ENCODE results near the gene MTCP1.

MTCP1 gene

DNA sequence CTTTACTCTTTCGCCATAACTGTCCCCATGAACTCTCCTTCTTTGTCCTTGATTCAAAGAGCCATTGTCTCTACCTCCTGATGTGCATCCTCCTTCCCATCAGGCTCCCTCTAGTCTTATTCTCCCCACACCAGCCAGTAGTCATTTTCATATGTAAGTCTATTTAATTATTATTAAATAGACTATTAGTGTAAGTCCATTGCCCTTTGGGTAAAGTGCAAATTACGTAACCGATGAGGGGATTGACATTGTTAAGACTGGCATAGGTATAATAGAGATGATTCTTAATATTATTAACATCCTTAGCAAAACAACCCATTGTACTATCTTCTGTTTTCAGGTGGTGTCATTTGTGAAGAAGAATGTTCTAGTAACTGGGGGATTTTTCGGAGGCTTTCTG is 16.7 kb downstream of the MTCP1 start:
- DNase-seq (ENCODE audit: low spot score), result no peak

DNA sequence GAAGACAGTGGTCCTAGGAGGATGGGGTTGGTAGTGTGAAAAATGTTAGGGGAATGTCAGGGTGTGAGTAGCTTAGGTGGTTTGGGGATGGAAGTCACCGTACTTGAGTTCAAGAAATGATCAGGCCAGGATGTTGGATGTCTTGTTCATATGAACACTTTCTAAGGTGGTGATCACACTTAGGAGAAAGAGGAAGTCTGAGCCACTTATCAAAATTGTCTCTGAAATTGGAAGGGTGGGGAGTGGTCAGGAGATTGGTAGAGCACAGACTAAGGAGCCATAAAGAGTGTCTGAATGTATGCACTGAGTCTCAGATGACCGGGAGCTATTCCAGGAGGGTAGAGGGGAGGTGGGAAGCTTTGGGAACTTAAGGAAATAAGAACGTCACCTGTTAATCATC is 17.3 kb downstream of the MTCP1 start:
- no peak for DNase-seq (ENCODE audit: low spot score)

DNA sequence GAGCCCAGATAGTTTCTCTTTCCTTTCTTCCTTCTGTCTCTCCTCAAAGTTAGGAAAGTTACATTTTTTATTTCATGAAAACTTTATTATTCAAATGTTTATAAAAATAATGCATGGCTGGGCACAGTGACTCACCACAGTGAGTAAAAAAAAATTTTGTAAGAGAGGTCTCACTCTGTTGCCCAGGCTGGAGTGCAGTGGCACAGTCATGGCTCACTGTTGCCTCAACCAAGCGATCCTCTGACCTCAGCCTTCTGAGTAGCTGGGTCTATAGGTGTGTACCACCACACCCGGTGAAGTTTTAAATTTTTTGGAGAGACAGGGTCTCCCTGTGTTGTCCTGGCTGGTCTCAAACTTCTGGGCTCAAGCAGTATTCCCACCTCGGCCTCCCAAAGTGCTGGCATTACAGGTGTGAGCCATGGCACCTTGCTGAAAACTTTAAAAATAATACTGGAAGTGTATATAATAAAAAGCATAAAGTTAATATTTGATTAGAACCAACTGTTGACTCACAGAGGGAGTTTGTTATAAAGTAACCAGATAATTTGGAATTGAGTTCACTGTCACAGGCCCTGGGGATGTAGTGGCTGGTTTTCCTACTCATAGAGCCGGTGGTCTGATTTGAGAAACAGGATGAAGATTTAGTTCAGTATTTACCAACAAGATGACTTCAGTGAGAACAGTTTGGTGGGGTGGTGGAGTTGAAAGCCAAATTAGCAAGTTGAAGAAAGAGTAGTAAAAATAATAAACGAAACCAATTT is 18.0 kb downstream of the MTCP1 start:
- no peak for DNase-seq (ENCODE audit: low spot score)

GRCh38 chrX:155048977-155049619 is 21.8 kb downstream of the MTCP1 start:
- DNase-seq (ENCODE audit: low spot score), result peak; percentile 24

DNA sequence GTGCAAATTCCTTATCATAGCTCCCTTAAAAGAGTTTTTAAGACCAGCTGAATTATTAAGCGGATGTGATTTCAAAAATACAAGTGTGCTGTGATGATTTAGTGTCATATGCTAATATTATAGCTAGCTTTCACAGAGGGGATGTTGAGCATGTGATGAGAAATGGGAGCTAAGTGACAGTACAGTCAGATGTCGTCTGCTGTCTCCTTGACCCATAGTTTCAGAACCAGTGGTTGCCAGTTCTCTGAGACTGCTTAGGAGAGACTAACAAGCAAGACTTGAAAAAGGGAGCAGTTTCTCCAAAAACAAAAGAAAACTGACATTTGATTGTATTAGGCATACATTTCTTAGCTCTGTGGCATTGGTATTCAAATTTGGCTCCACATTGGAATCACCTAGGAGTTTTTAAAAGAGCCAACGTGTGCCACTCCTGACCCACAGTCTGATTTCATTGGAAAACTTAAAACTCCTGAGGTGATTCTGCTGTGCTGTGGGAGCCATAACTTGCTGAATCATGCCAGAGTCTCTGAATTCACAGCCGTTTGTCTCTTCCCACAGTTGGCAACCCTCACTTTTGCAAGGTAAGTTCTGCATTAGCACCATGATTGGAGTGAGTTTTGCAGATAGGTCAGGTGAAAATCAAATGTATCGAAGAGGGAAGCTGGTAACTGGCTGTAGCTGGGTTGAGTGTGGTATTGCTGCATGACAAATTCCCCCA is 24.0 kb downstream of the MTCP1 start:
- no peak for DNase-seq (ENCODE audit: low spot score)

DNA sequence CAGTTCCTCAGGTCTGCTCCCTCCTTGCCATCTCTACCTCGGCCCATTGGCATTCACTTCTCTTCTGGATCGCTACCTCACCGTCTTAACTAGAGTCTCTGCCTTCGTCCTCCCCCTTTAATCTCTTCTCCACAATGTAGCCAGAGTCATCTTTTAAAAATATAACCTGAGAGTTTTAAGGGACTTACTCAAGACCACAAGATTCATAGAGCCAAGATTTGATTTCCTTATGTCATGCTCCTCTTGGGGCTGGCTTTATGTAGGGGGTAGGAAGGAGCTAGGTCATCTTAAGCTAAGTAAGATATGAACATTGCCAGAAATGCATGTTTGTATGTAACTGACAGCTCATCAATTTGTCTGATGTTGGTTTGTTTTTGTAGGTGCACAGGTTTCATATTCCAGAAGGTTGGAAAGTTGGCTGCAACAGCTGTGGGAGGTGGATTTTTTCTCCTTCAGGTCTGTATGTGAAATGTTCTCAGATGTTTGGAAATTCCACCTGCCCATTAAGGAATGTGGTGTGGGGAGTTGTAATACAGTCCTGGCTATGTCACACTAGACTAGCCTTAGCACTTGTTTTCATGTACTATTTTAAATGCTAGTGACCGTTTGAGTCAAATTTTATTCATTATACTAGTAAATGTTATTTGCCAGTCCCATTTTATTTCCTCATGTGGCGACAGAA is 24.7 kb downstream of the MTCP1 start:
- DNase-seq (ENCODE audit: low spot score), result no peak

DNA sequence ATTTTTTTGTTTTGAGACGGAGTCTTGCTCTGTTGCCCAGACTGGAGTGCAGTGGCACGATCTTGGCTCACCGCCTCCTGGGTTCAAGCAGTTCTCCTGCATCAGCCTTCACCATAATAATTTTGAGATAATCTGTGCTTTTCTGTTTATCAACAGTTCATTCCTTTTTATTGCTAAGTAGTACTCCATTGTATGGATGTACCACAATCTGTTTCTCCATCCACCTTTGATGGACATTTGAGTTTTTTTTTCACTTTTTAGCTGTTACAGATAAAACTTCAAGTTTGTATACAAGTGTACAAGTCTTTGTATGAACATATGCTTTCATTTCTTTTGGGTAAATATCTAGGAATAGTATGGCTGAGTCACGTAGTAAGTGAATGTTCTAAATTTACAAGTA is 35.2 kb downstream of the MTCP1 start:
- no peak for DNase-seq (ENCODE audit: low spot score)

DNA sequence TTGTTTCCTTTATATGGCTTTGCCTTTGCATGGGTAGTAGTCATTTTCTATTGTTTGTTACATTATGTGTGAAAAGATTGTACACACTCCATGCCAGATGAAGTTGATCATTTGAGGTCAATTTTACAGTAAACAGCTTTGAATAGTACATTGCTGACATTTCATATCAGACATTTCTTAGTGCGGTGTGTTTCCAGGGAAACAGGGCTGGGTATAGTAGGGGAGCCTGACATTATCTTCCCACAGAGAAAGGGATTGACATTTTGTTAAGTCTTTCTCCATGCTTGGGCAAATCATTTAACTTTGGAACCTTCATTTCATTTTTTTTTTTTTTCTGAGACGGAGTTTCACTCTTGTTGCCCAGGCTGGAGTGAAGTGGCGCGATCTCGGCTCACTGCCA is 39.3 kb downstream of the MTCP1 start:
- DNase-seq (ENCODE audit: low spot score), result no peak

- DNase-seq (ENCODE audit: low spot score), result no peak
These were observed 42.1 kb downstream of the MTCP1 start for GRCh38 chrX:155028877-155029291.

- DNase-seq (ENCODE audit: low spot score), result no peak
These were observed 42.8 kb downstream of the MTCP1 start for GRCh38 chrX:155028129-155028528.

DNA sequence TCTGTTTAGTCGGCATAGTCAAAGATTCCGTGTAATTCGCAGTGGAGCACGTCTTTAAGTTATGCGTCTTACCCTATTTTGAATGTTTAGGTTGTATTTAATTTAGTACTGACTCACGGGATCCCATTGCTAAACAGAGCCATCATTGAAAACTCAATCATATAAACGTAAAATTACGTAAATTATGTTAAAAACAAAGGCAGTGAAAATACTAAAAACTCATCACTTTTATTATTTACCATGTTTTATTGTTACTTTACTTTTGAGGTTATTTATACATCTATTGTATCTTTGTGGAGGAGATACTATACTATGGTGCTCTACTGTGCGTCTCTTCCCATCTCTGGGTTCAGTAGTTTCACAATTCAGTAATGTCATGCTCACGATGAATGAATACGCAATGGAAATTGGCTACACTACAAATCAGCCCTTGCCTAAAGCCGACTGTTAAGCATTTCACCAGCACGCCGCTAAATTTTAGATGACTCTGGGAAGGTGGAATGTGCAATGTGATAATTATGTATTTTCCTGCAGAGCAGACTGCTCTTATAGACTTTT is 43.3 kb downstream of the MTCP1 start:
- peak; percentile 2 for DNase-seq (ENCODE audit: low spot score)

DNA sequence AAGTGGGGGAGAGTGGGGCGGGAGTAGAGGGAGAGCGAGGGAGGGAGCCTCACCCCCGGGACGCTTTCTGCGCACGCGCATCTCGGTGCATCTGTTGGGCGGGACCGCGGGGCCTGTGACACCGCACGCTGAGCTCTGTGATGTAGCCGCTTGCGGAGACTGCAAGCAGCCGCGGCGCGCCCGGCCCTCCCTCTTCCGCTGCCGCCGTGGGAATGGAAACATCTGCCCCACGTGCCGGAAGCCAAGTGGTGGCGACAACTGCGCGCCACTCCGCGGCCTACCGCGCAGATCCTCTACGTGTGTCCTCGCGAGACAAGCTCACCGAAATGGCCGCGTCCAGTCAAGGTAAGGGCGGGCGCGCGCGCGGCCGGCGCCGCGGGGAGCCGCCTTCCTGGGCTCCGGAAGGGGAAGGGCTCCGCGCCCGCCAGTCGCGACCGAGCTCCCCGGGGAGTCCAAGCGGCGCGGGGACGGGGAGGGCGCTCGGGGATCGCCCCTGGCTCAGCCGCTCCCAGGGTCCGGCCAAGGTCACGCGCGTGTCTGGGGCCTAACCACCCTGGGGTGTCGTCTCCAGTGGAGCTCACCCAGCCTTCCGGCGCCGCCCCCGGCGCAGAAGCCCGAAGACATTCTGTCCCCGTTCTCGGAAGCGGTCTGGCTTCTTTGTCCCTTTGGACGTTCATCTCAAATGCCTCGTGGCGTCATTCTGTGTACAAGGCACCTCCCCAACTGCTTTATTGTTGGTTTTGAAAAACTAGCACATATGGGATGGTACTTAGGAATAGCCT is 44.0 kb downstream of the MTCP1 start, which contains the start of gene FUNDC2:
TSS of gene FUNDC2 (plus strand) at position 118 of the 782 bp plus-strand sequence. CDS start at position 213, 95 bp downstream.
- DNase-seq (ENCODE audit: low spot score), result peak; percentile 93

DNA sequence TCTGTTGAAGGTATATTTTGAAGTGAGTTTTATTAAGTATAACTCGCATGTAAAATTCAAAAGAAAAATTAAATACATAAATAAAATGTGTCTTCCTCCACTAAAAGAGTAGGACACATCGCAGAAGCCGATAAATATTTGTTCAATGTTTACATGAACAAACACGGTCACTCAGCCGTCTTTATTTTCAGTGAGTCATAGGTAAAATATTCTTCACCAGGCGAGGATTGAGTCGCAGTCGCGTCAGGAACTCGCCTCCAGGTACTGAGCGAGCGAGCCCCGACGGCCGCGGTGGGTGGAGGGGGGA is 44.6 kb downstream of the MTCP1 start:
- DNase-seq (ENCODE audit: low spot score), result no peak

- no peak for DNase-seq (ENCODE audit: low spot score)
These were observed 46.8 kb downstream of the MTCP1 start for GRCh38 chrX:155023907-155024833.

DNA sequence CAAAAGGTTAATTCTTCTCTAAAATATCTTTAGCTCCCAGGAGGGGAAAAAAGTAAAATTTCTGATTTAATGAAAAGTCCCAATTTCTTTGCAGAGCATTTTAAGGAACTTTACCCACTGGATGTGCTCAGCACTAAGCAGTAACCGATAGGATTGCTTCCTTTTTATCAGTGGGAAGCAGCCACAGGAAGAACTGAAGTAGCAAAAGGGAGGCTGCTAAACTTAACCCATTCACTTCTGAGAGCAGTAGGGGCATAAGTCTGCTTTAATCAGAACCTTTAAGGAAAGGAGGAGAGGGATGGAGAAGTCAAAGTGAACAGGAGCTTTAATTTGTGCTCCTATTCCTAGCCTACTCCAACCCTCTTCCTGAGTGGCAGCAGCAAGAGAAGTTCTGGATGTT is 48.4 kb downstream of the MTCP1 start, which contains the start of gene F8:
TSS of gene F8 (minus strand) at position 139 of the 400 bp plus-strand sequence. CDS start 171 bp downstream, outside the sequence.
- DNase-seq (ENCODE audit: low spot score), result no peak

- DNase-seq (ENCODE audit: low spot score), result no peak
These were observed 50.3 kb downstream of the MTCP1 start for GRCh38 chrX:155020591-155020990.

All from SK-N-DZ (cell line).